ENCODE results near the gene ADCY3.

Gene ADCY3

DNA sequence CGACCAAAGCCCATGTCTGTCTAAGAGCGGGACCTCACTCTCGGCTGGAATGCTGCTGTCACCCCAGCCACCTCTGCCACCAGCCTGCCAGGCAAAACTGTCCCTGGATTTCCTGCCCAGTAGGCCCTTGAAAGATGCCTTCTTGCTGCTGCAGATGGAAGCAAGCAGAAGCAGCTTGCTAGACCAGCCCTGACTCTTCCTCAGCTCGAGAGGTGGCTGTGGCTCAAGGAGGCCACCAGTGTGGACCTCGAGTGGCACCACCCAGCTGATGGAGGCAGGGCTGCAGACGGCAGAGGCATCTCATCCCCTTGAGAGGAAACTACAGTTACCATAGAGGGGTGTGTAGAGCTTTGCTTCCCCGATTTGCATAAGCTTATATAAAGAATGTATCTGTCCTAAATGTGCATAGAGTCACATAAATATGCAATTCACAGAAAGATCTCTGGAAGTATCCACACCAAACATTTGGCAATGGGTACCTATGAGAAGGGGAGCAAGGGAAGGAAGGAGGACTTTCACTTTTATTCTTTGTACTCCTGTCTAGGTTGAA, 20.6 kb downstream of the ADCY3 start:
- DNase-seq = no peak

DNA sequence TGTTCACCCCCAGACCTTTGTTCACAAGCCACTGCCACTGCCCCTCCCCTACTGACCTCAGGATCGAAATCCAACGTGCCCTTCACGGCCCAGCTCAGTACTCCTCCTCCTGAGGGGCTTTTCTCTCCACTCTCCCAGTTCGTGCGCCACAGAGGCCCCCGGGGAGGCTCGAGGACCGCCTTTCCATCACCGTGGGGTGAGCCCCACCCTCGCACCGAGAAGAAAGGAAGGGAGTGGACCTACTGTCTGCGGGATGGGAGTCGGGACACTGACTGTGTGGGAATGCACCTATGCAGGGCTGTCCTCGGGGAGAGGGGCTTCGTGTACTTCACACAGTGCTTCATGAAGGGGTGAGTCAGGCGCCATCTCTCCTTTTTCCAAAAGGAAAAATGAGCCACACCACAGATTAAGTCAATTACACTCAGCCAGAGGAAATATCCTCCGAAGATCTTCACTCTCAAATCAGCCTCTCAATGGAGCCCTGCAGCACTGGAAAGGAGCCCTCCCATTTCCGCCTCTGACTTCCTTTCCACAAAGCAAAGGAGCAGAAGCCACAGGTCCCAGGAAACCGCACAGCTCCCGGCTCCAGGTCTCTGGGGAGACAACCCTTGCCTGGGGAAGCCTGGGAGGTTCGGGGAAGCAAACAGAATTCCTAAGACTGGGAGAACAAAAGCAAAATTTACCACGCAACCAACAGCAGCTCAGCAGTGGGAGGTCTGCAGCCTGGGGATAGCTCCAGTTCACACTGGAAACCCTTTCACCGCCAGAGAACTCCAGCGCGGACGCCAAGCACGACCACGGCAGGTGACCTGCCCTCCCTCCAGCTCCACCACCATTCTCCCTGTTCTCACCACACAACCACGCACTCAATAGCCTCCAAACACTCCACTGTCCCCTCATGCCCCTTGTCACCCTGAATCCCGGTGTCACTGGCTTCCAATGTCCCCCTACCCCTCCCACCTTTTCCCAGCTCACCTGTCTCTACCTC, 21.6 kb downstream of the ADCY3 start:
- no peak for DNase-seq

DNA sequence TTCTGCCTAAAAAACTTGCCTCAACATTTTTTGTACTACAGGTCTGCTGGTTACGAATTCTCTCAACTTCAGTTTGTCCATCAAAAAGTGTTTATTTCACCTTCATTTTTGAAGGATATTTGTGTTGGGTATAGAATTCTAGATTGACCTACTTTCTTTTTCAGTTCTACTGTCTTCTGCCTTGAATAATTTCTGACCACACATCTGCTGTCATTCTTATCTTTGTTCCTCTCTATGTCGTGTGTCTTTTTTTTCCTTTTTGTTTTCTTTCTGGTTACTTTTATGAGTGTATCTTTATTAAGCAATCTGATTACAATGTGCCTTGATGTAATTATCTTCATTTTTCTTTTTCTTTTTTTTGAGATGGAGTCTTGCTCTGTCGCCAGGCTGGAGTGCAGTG, 25.3 kb downstream of the ADCY3 start:
- DNase-seq = no peak

DNA sequence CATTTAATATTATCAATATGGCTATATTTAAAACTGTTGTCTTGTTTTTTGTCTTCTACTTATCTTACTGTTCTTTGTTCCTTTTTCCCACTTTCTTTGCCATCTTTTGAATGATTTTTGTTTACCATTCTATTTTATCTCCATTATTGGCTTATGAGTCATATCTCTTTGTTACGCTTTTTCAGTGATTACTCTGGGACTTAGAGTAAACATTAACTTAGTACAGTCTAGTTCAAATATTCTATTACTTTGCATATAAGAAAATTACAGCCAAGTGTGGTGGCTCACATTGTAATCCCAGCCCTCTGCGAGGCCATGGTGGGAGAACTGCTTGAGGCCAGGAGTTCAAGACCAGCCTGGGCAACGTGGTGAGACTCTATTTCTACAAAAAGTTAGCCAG, 26.1 kb downstream of the ADCY3 start:
- no peak for DNase-seq

DNA sequence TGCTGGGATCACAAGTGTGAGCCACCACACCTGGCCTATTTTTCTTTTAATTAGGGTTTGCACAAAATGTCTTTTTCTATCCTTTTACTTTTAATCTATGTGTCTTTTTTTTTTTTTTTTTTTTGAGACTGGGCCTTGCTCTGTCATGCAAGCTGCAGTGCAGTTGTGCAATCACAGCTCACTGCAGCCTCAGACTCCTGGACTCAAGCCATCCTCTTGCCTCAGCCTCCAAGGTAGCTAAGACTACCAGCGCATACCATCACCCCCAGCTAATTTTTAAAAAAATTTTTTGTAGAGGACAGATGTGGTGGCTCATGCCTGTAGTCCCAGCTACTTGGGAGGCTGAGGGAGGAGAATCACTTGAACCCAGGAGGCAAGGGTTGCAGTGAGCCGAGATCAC, 27.1 kb downstream of the ADCY3 start:
- no peak for DNase-seq

DNA sequence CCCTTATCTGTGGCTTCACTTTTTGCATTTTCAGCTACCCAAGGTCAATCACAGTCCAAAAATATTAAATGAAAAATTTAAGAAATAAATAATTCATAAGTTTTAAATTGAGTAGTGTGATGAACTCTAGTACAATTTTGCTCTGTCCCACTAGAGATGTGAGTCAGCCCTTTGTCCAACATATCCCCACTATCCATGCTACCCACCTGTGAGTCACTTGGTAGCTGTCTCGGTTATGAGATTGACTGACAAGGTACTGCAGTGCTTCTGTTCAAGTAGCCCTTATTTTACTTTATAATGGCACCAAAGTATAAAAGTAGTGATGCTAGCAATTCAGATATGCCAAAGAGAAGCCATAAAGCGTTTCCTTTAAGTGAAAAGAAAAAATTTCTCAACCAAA, 28.8 kb downstream of the ADCY3 start:
- DNase-seq = no peak

DNA sequence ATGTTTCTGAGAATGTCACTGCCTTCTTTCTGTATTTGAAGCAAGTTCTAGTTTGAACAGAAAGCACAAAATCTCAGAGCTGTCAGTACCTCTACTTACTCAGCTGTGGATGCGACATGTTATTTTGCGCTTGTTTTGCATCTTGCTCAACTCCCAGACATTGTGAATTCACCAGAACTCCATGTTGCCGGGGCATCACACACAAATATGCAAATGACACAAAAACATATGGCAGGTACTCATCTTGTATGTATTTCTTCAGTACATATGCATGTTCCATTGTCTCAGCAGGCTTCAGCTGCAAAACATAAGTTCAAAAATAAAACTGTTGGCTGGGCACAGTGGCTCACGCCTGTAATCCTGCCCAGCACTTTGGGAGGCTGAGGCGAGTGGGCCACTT, 30.8 kb downstream of the ADCY3 start:
- no peak for DNase-seq

DNA sequence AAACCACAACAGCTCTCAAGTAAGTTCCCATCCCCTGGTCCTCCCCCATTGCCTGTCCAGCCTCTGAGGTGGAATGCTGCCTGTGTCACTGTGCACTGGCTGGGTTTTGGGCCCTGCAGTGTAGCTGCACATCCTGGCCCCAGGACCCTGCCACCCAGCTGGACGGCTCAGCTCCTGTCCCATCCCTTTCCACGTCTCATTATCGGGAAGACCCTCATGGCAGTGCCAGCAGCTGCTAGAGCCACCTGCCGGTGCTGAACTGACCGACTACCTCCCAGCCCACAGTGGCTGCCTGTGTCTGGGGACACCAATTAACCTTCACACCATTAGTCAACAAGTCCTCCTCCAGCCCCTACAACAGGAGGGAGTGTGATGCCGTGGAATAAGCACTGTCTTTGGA, 31.9 kb downstream of the ADCY3 start:
- DNase-seq = no peak

DNA sequence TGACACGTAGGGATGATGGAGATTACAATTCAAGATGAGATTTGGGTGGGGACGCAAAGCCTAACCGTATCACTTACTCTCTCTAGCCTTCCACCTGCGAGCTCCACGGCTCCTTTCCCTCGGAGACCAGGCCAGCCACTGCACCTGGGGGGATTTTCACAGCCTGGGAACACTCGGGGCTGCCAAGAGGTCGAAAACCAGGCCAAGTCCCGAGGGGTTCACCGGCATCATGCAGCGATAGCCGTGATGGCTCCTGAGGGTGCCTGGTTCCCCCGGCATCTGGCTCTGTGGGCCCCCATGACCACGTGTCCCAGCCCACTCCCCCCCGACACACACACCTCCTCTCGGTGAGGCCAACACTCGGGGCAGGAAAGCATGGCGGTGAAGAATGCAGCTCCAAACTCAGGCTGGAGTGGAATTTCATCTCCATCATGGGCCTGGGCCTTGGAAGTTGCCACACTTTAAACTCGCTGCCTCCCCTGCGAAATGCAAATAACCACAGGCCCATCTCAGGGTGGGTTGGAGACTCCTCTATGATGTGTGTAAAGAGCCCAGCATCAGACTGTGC, 32.6 kb downstream of the ADCY3 start:
- DNase-seq = no peak

DNA sequence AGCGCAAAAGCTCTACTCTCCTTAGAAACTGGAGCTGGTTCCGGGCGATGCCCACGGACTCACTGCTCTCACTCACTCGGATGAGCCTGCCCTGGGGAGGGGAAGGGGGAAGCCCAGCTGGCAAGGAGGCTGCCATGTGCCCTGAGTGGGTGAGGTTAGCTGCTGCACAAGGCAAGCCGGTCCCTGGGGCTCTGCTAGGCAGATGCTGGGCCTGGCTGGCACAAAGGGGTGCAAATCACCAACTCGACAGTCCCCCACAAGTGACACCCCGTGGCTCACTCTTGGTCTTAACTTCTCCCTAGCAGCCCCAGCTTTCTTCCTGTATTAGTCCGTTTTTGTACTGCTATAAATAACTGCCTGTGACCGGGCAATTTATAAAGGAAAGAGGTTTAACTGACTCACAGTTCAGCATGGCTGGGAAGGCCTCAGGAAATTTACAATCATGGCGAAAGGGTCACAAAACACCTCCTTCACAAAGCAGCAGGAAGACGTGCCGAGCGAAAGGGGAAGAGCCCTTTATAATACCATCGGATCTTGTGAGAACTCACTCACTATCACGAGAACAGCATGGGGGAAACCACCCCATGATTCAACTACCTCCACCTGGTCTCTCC, 33.2 kb downstream of the ADCY3 start:
- DNase-seq = no peak

DNA sequence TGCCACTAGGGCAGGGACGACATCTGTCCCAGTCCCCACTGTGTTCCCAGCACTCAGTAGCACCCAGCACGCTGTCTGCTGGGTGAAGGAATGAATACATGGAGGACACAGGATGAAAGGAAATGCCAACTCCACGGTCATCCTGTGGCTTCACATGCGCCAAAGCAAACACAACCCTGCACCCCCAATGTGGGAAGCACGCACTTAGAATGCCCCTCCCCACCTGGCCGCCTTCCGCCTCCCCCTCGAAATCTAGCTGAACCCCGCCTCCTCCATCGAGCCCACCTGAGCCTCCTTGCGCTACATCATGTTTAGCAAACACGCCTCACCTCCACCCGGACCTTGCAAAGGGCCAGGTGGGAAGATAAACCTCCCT, 33.9 kb downstream of the ADCY3 start:
- DNase-seq = no peak

DNA sequence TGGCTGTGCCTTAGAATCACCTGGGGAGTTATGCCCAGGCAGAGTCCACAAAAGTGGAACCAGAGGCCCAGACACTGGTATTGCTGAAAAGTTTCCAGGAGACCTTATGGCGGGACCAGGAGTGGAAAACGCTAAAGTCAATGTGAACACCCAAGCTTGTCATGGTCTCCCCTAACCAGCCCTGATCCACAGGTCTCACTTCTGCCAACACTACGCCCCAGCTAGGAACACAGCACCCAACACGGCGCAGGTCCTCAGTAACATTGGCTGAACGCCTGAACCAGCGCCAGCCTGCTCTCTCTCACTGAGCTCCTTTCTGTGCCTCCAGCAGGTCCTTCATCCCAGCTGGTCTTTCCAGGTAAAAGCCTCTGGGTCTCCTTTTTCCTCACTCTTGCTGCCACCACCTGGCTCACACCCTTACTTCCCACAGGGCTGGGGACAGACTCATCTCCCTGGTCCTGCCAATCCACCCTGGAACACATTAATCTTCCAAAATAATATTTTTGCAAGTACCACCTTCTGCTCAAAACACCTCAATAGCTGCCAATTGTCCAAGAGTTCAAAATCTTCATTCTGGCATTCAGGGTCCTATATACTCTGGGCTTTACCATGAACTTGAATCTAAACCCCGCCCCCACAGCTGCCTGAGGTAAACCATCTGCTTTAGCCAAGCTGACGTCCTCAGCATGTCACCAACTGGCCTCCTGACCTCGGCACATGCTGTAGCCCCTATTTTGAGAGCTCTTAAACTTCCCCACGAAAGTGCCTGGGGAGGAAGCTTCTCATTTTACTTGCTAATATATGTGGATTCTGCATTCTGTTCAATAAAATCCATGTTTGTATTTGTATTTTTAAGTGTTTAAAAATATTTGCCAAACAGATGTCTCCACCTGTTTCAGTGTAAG, 34.6 kb downstream of the ADCY3 start:
- DNase-seq = no peak

DNA sequence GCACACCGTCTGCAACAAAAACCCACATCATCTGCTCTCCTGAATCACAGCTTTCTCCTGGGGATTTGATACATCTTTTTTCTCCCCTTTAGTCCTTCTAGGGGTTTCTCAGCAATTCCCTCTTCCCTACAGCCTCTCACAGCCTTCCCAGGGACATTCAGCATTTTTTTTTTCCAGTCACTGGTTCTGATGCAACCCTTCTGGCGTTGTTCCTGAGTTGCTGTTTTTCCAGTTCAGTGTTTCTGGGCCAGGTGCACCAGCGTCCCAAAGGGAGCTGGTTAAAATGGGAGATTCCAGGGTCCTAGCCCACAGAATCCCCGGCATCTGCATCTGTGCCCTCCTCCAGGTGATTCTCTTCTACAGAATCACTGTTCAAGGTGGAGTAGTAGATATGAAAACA, 36.1 kb downstream of the ADCY3 start:
- DNase-seq = no peak

DNA sequence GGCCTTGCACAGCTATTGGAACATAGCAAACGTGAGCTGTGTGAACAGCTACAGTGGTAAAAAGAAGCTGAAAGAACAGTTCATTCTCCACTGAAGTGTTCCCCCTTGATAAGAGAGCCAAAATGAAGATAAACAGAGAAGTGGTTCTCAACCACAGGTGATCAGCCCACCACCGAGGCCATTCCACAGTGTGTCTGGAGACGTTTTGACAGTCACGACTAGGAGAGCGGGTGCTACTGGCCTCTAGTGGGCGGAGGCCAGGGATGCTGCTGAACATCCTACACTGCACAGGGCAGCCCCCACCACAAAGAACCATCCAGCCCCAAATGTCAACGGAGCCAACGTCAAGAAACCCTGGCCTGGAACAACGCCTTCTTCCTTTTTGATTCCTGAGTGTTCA, 38.4 kb downstream of the ADCY3 start:
- no peak for DNase-seq

DNA sequence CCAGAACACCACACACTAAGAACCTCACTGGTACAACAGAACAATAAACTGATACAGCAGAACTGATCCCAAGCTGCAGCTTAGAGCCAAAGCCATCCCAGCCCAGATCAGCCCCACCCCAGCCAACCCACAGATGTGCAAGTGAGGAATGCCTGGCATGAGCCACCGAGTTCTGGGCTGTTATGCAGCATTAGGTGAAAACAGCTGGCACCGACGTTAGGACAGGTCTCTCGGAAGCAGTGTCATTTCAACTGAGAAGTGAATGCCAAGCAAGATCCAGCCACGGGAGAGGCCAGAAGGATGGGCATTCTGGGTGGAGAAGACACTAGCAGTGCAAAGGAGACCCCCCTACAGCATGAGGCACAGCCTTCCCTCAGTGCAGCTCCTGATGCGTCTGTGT, 38.9 kb downstream of the ADCY3 start:
- DNase-seq = no peak

DNA sequence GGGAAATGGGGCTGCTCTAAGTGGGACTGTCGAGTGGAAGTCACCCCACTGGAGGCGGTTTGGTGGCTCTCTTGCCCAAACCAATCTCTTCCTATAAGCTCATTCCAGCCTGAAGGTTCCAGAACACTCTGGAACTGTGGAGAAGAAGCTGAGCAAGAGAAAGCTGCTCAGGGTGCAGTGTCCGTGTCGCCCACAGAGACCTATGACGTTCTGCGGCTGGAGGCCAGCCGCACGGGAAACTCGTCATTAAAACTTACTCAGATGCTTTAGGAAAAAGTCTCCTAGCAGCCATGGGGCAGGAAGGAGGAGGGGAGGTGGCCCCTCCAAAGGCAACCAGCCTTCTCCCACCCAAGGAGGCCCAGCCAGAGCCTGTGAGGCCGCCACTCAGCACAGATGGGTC, 41.7 kb downstream of the ADCY3 start:
- DNase-seq = no peak

DNA sequence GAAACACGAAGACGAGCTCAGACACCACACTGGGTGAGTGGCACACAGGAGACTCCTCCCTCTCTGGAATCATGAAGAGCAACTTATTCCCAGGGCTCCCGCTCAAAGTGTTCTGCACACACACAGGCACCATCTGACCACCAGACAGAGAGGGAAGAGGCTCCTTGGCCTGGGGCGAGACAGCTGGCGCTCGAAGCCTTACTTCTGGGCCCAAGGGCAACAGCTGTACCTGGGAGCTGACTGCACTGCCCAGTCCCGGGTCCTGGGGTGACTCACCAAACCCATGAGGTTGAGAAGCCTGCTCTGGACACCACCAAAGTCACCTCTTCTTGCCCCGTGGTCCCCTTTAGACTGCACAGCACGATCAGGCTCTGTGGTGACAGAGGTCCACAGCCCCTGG, 42.4 kb downstream of the ADCY3 start:
- DNase-seq = no peak

DNA sequence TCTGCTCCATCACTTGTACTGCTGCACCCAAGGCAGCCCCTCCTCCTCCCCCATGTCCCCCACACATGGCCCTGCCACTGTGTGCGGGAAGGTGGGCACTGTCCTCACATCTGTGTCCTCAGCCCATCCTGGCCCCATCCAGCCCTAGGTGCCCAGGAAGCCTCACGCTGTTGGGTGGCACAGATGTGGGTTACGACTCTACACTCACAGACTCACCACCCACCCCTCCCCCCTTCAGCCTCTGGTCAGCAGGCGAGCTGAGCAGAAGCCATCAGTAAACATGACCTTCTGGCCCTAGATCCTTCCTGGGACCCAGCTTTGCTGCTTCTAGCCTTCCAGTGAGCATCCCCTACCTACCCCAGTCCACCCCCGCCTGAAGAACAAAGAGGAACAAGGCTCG, 43.0 kb downstream of the ADCY3 start:
- no peak for DNase-seq

DNA sequence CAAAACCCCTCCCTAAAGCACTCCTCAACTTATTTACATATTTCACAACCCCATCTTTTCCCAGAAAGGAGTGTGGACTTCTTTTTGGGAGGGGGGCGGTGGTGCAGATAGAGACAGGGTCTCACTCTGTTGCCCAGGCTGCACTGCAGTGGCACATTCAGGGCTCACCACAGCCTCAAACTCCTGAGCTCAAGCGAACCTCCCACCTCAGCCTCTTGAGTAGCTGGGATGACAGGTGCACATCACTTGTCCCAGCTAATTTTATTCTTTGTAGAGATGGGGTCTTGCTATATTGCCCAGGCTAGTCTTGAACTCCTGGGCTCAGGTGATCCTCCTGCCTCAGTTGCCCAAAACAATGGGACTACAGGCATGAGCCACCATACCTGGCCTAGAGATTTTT, 44.1 kb downstream of the ADCY3 start:
- DNase-seq = no peak

DNA sequence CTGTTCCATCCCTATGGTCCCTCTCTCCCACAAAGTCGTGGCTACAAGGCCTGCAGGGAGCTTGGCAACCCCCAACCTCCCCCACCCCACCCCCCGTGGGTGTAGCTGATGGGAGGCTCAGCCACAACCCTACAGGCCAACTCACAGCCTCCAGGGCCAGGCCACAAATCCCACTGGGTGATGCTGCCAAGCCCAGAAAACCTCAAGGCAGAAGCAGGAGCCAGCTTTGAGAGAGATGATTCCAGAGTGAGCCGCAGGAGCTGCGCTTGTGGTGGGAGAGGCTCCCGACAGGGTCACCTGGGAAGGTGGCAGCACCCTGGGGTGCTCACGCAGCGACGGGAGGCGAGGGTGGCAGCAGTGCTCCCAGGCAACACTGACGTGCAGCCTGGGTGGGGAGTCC, 44.8 kb downstream of the ADCY3 start:
- DNase-seq = no peak

DNA sequence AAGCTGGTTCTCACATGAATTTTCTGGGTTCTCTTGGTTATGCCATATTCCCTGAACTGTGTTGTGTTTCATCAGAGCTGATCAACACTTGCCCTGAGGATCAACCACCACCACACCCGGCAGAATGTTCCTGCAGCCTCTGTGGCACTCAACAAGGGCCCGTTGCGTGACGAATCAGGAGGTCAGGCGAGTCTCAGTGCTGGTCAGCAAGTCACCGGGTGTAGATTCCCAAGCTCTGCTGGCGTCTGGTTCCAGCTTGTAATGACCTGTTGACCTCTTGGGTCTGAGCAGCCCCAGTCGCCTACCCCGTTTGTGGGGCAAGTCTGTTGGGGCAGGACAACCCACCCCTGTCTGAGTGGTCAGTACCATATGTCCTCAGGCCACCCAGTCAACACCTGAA, 46.0 kb downstream of the ADCY3 start:
- no peak for DNase-seq

DNA sequence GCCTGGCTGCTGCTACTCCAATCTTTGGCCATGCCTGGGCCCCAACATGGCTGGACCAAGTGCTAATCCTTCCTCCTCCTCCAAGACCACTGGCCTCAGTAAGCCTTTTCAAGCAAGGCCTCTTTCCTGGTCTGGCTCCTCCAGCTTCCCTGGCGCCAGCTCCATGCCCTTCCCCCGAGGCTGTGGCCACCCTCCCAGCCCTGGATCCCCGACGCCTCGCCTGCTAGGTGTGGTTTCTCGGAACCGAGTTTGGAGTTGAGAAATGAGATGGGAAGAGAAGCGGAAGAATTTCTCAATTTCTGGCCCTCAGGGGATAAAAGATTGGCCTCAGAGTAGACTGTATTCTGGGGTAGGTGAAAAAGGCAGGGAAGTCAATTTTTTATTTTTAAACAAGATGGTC, 46.4 kb downstream of the ADCY3 start:
- DNase-seq = no peak

Data from activated CD4-positive, alpha-beta T cell treated with anti-CD3 and anti-CD28 coated beads, Interleukin-2, amount 50 U/mL, for 4 hours (primary cell).